ENCODE measurements around the gene ANXA8. TPM values are rescaled to one million over a fixed set of nuclear protein-coding genes. Genes with fewer than 3 reads are reported as not detected.
"Not testable (repeated sequence)": the region's sequence is repeated elsewhere in the genome, so short reads cannot be mapped to it uniquely, and the experiment has no call there.

Gene ANXA8
- polyA plus RNA-seq (2013): 0.11 TPM

- H3K9me3 ChIP-seq (ENCODE audit: control extremely low read depth in 1 of 5, control insufficient read depth in 4 of 5, insufficient read depth in 2 of 5, low read depth in 1 of 5, low read length in 4 of 5); H3K4me1 ChIP-seq (ENCODE audit: control extremely low read depth in 1 of 4, control insufficient read depth in 4 of 4, insufficient read depth in 4 of 4, low read length in 3 of 4); H3K36me3 ChIP-seq (ENCODE audit: control insufficient read depth in 4 of 4, insufficient read depth in 4 of 4, low read length in 3 of 4); POLR2A ChIA-PET; H3K27ac ChIP-seq (ENCODE audit: insufficient read depth in 1 of 2, low read depth in 1 of 2, low read length in 2 of 2, poor library complexity in 1 of 2, severe bottlenecking in 2 of 2); CTCF ChIA-PET; H3K4me3 ChIP-seq (ENCODE audit: control insufficient read depth in 1 of 7, extremely low read depth in 1 of 7, insufficient read depth in 4 of 7, low read depth in 2 of 7, low read length in 6 of 7); H3K27me3 ChIP-seq (replicated peaks in 2 of 5; ENCODE audit: control insufficient read depth in 4 of 5, insufficient read depth in 5 of 5, low read length in 4 of 5); DNase-seq: not testable (repeated sequence)
- 83% methylated on average over 2 of the region's 11 CpGs for WGBS (ENCODE audit: insufficient coverage)
Observed at GRCh38 chr10:47483923-47484322, at the start of gene ANXA8. ANXA8 (minus strand) TSS chr10:47484115; CDS start chr10:47483933, 182 bp downstream.

GRCh38 chr10:47523475-47523874 lies 39.6 kb upstream of the ANXA8 start, which contains the start of gene AGAP9:
AGAP9 (minus strand) TSS chr10:47523638; CDS start chr10:47523526, 112 bp downstream.
- CTCF ChIA-PET, POLR2A ChIA-PET: not testable (repeated sequence)
- no CpG with 5 or more reads among the region's 20 CpGs for WGBS (ENCODE audit: insufficient coverage)

GRCh38 chr10:47502313-47502712 lies 18.4 kb upstream of the ANXA8 start:
- H3K27me3 ChIP-seq (replicated peaks in 2 of 5; ENCODE audit: control insufficient read depth in 4 of 5, insufficient read depth in 5 of 5, low read length in 4 of 5); POLR2A ChIA-PET; DNase-seq; H3K9me3 ChIP-seq (ENCODE audit: control extremely low read depth in 1 of 5, control insufficient read depth in 4 of 5, insufficient read depth in 2 of 5, low read depth in 1 of 5, low read length in 4 of 5); H3K4me1 ChIP-seq (ENCODE audit: control extremely low read depth in 1 of 4, control insufficient read depth in 4 of 4, insufficient read depth in 4 of 4, low read length in 3 of 4); H3K4me3 ChIP-seq (ENCODE audit: control insufficient read depth in 1 of 7, extremely low read depth in 1 of 7, insufficient read depth in 4 of 7, low read depth in 2 of 7, low read length in 6 of 7); H3K27ac ChIP-seq (ENCODE audit: insufficient read depth in 1 of 2, low read depth in 1 of 2, low read length in 2 of 2, poor library complexity in 1 of 2, severe bottlenecking in 2 of 2); H3K36me3 ChIP-seq (ENCODE audit: control insufficient read depth in 4 of 4, insufficient read depth in 4 of 4, low read length in 3 of 4); CTCF ChIA-PET: not testable (repeated sequence)
- no CpG with 5 or more reads among the region's 9 CpGs for WGBS (ENCODE audit: insufficient coverage)

More at GRCh38 chr10:47523475-47523874, 39.6 kb upstream of the ANXA8 start, which contains the start of gene AGAP9:
- H3K4me3 ChIP-seq (ENCODE audit: control insufficient read depth in 1 of 7, extremely low read depth in 1 of 7, insufficient read depth in 4 of 7, low read depth in 2 of 7, low read length in 6 of 7); H3K36me3 ChIP-seq (ENCODE audit: control insufficient read depth in 4 of 4, insufficient read depth in 4 of 4, low read length in 3 of 4); H3K27ac ChIP-seq (ENCODE audit: insufficient read depth in 1 of 2, low read depth in 1 of 2, low read length in 2 of 2, poor library complexity in 1 of 2, severe bottlenecking in 2 of 2); H3K4me1 ChIP-seq (ENCODE audit: control extremely low read depth in 1 of 4, control insufficient read depth in 4 of 4, insufficient read depth in 4 of 4, low read length in 3 of 4); H3K27me3 ChIP-seq (replicated peaks in 2 of 5; ENCODE audit: control insufficient read depth in 4 of 5, insufficient read depth in 5 of 5, low read length in 4 of 5); DNase-seq; H3K9me3 ChIP-seq (ENCODE audit: control extremely low read depth in 1 of 5, control insufficient read depth in 4 of 5, insufficient read depth in 2 of 5, low read depth in 1 of 5, low read length in 4 of 5): not testable (repeated sequence)

- WGBS (ENCODE audit: insufficient coverage): no CpG with 5 or more reads among the region's 6 CpGs
- H3K27me3 ChIP-seq (replicated peaks in 2 of 5; ENCODE audit: control insufficient read depth in 4 of 5, insufficient read depth in 5 of 5, low read length in 4 of 5); H3K36me3 ChIP-seq (ENCODE audit: control insufficient read depth in 4 of 4, insufficient read depth in 4 of 4, low read length in 3 of 4); H3K27ac ChIP-seq (ENCODE audit: insufficient read depth in 1 of 2, low read depth in 1 of 2, low read length in 2 of 2, poor library complexity in 1 of 2, severe bottlenecking in 2 of 2); CTCF ChIA-PET; DNase-seq; H3K4me3 ChIP-seq (ENCODE audit: control insufficient read depth in 1 of 7, extremely low read depth in 1 of 7, insufficient read depth in 4 of 7, low read depth in 2 of 7, low read length in 6 of 7); POLR2A ChIA-PET; H3K4me1 ChIP-seq (ENCODE audit: control extremely low read depth in 1 of 4, control insufficient read depth in 4 of 4, insufficient read depth in 4 of 4, low read length in 3 of 4); H3K9me3 ChIP-seq (ENCODE audit: control extremely low read depth in 1 of 5, control insufficient read depth in 4 of 5, insufficient read depth in 2 of 5, low read depth in 1 of 5, low read length in 4 of 5): not testable (repeated sequence)
Observed at GRCh38 chr10:47494226-47494625, 10.3 kb upstream of the ANXA8 start.

- H3K9me3 ChIP-seq (ENCODE audit: control extremely low read depth in 1 of 5, control insufficient read depth in 4 of 5, insufficient read depth in 2 of 5, low read depth in 1 of 5, low read length in 4 of 5); H3K4me3 ChIP-seq (ENCODE audit: control insufficient read depth in 1 of 7, extremely low read depth in 1 of 7, insufficient read depth in 4 of 7, low read depth in 2 of 7, low read length in 6 of 7); DNase-seq; H3K36me3 ChIP-seq (ENCODE audit: control insufficient read depth in 4 of 4, insufficient read depth in 4 of 4, low read length in 3 of 4); H3K27me3 ChIP-seq (replicated peaks in 2 of 5; ENCODE audit: control insufficient read depth in 4 of 5, insufficient read depth in 5 of 5, low read length in 4 of 5); H3K27ac ChIP-seq (ENCODE audit: insufficient read depth in 1 of 2, low read depth in 1 of 2, low read length in 2 of 2, poor library complexity in 1 of 2, severe bottlenecking in 2 of 2); H3K4me1 ChIP-seq (ENCODE audit: control extremely low read depth in 1 of 4, control insufficient read depth in 4 of 4, insufficient read depth in 4 of 4, low read length in 3 of 4); POLR2A ChIA-PET; CTCF ChIA-PET: not testable (repeated sequence)
- no CpG with 5 or more reads among the region's 9 CpGs for WGBS (ENCODE audit: insufficient coverage)
Observed at GRCh38 chr10:47491600-47491999, 7.7 kb upstream of the ANXA8 start, which contains the start of gene FAM25G. FAM25G (minus strand) TSS chr10:47491700; CDS start chr10:47491674, 26 bp downstream.

- H3K4me1 ChIP-seq (ENCODE audit: control extremely low read depth in 1 of 4, control insufficient read depth in 4 of 4, insufficient read depth in 4 of 4, low read length in 3 of 4); CTCF ChIA-PET; H3K36me3 ChIP-seq (ENCODE audit: control insufficient read depth in 4 of 4, insufficient read depth in 4 of 4, low read length in 3 of 4); H3K27me3 ChIP-seq (replicated peaks in 2 of 5; ENCODE audit: control insufficient read depth in 4 of 5, insufficient read depth in 5 of 5, low read length in 4 of 5); POLR2A ChIA-PET; H3K9me3 ChIP-seq (ENCODE audit: control extremely low read depth in 1 of 5, control insufficient read depth in 4 of 5, insufficient read depth in 2 of 5, low read depth in 1 of 5, low read length in 4 of 5); H3K27ac ChIP-seq (ENCODE audit: insufficient read depth in 1 of 2, low read depth in 1 of 2, low read length in 2 of 2, poor library complexity in 1 of 2, severe bottlenecking in 2 of 2); H3K4me3 ChIP-seq (ENCODE audit: control insufficient read depth in 1 of 7, extremely low read depth in 1 of 7, insufficient read depth in 4 of 7, low read depth in 2 of 7, low read length in 6 of 7); DNase-seq: not testable (repeated sequence)
- no CpG with 5 or more reads among the region's 7 CpGs for WGBS (ENCODE audit: insufficient coverage)
Observed at GRCh38 chr10:47489630-47490029, 5.7 kb upstream of the ANXA8 start.

GRCh38 chr10:47485943-47486342 lies 2.0 kb upstream of the ANXA8 start:
- H3K27ac ChIP-seq (ENCODE audit: insufficient read depth in 1 of 2, low read depth in 1 of 2, low read length in 2 of 2, poor library complexity in 1 of 2, severe bottlenecking in 2 of 2); H3K9me3 ChIP-seq (ENCODE audit: control extremely low read depth in 1 of 5, control insufficient read depth in 4 of 5, insufficient read depth in 2 of 5, low read depth in 1 of 5, low read length in 4 of 5); H3K27me3 ChIP-seq (replicated peaks in 2 of 5; ENCODE audit: control insufficient read depth in 4 of 5, insufficient read depth in 5 of 5, low read length in 4 of 5); POLR2A ChIA-PET; H3K4me1 ChIP-seq (ENCODE audit: control extremely low read depth in 1 of 4, control insufficient read depth in 4 of 4, insufficient read depth in 4 of 4, low read length in 3 of 4); CTCF ChIA-PET; H3K36me3 ChIP-seq (ENCODE audit: control insufficient read depth in 4 of 4, insufficient read depth in 4 of 4, low read length in 3 of 4); H3K4me3 ChIP-seq (ENCODE audit: control insufficient read depth in 1 of 7, extremely low read depth in 1 of 7, insufficient read depth in 4 of 7, low read depth in 2 of 7, low read length in 6 of 7): not testable (repeated sequence)
- peak in 1 of 3 donors; percentile 4 for DNase-seq
- WGBS (ENCODE audit: insufficient coverage): no CpG with 5 or more reads among the region's 4 CpGs
